ENCODE data around the gene LARP7.
"Not testable (repeated sequence)": the region's sequence is repeated elsewhere in the genome, so short reads cannot be mapped to it uniquely, and the experiment has no call there.

LARP7 gene

DNA sequence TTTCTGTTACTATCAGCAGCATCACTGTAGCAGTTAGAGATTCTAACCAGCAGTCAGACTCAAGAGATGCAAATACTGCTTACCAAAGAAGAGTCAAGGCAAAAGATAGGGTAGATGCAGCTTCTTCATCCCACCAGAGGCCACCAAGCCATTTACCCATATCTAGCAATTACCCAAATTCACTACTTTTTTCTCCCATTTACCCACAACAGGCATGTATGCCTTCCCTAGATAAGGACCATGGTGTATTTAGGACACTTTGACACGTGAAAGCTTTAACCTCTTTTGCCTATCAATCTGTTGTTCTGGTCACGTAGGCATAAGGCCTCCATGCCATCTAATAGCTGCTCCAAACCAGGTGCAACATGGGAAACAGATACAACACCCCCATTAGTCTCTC lies 5.6 kb downstream of the LARP7 start:
- TF ChIP-seq MYC (IDR thresholded peaks at IDR 0.05; ENCODE audit: low read depth, low read length) (no peak), POLR2A (IDR thresholded peaks at IDR 0.05; ENCODE audit: extremely low read depth, insufficient read length) (no peak)
- TF ChIP-seq, protein P1, sequence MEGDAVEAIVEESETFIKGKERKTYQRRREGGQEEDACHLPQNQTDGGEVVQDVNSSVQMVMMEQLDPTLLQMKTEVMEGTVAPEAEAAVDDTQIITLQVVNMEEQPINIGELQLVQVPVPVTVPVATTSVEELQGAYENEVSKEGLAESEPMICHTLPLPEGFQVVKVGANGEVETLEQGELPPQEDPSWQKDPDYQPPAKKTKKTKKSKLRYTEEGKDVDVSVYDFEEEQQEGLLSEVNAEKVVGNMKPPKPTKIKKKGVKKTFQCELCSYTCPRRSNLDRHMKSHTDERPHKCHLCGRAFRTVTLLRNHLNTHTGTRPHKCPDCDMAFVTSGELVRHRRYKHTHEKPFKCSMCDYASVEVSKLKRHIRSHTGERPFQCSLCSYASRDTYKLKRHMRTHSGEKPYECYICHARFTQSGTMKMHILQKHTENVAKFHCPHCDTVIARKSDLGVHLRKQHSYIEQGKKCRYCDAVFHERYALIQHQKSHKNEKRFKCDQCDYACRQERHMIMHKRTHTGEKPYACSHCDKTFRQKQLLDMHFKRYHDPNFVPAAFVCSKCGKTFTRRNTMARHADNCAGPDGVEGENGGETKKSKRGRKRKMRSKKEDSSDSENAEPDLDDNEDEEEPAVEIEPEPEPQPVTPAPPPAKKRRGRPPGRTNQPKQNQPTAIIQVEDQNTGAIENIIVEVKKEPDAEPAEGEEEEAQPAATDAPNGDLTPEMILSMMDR (IDR thresholded peaks at IDR 0.05; ENCODE audit: low read depth, low read length): no peak
- TF ChIP-seq, protein P2, sequence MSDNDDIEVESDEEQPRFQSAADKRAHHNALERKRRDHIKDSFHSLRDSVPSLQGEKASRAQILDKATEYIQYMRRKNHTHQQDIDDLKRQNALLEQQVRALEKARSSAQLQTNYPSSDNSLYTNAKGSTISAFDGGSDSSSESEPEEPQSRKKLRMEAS (IDR thresholded peaks at IDR 0.05; ENCODE audit: low read depth, low read length): no peak
- DNase-seq (ENCODE audit: low read depth): no peak
- no peak overlapping the region for H3K4me3 ChIP-seq (ENCODE audit: low read depth, low read length)

DNA sequence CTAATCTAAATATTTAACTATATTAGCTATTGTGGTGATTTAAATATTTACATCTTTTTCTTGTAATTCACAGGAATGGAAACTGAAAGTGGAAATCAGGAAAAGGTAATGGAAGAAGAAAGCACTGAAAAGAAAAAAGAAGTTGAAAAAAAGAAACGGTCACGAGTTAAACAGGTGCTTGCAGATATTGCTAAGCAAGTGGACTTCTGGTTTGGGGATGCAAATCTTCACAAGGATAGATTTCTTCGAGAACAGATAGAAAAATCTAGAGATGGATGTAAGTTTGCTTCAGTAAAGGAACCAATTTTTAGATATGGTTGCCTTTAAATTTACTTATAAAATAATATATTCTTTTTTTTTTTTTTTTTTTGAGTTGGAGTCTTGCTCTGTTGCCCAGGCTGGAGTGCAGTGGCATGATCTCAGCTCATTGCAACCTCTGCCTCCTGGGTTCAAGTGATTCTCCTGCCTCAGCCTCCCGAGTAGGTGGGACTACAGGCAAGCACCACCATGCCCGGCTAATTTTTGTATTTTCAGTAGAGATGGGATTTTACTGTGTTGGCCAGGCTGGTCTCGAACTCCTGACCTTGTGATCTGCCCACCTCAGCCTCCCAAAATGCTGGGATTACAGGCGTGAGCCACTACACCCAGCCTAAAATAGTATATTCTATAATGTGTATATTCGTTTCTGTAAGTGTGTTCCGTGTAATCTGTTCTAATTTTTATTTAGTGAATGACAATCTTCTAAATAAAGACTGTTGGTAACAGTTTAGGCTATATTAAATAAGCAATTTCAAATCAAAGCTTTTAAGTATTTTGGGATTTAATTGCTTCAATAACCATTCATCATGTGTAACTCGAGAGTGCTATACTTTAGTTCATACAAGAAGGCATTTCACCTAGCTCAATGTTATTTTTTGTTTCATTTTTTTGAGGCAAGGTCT lies 7.9 kb downstream of the LARP7 start:
- H3K4me3 ChIP-seq (ENCODE audit: low read depth, low read length); DNase-seq (ENCODE audit: low read depth): not testable (repeated sequence)

DNA sequence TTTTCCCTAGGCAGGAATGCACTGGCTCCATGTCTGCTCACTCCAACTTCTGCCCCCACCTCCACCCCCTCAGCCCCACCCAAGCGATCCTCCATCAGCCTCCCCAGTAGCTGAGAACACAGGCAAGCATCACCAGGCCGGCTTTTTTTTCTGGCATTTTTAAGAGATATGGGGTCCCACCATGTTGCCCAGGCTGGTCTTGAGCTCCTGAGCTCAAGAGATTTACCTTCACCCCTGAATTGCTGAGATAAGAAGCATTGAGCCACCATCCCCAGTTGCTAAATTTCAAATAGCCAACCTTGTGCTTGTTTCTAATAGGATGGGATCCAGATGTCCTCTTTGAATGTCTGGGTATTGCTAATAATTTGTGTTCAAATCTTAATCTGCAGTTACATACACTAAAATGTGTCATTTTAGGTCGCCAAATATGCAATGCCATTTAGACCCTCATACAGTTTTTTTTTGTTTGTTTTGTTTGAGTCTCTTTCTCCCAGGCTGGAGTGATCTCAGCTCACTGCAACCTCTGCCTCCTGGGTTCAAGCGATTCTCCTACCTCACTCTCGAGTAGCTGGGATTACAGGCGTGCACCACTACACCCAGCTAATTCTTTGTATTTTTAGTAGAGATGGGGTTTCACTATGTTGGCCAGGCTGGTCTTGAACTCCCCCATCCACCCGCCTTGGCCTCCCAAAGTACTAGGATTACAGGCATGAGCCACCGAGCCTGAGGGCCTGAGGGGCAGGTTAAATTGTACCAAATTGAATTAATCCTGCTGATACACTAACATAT lies 8.8 kb downstream of the LARP7 start:
- no peak for DNase-seq (ENCODE audit: low read depth)
- TF ChIP-seq MYC (IDR thresholded peaks at IDR 0.05; ENCODE audit: low read depth, low read length): no peak
- TF ChIP-seq, protein P1 (IDR thresholded peaks at IDR 0.05; ENCODE audit: low read depth, low read length): no peak
- TF ChIP-seq, protein P2 (IDR thresholded peaks at IDR 0.05; ENCODE audit: low read depth, low read length): no peak
- no peak for TF ChIP-seq POLR2A (IDR thresholded peaks at IDR 0.05; ENCODE audit: extremely low read depth, insufficient read length)
- no peak overlapping the region for H3K4me3 ChIP-seq (ENCODE audit: low read depth, low read length)

DNA sequence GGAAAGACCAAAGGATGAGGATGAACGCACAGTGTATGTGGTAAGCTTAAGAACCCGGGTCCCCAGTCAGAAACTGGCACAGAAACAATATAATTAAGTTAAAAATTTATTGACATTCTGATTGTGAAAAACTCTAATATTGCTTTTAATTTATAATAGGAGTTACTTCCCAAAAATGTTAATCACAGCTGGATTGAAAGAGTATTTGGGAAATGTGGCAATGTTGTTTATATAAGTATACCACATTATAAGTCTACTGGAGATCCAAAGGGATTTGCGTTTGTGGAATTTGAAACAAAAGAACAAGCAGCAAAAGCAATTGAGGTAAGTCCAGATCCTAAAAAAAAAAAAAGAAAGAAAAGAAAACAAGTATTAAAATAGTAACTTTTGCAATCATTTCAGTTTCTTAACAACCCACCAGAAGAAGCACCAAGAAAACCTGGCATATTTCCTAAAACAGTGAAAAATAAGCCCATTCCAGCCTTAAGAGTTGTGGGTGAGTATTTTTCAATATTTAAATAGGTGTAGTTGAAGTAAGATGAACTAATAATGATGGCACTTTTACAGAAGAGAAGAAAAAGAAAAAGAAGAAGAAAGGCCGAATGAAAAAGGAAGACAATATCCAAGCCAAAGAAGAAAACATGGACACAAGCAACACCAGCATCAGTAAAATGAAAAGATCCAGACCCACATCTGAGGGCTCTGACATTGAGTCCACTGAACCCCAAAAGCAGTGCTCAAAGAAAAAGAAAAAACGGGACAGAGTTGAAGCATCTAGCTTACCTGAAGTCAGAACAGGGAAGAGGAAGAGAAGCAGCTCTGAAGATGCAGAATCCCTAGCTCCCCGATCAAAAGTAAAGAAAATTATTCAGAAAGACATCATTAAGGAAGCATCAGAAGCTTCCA lies 9.9 kb downstream of the LARP7 start:
- TF ChIP-seq MYC (IDR thresholded peaks at IDR 0.05; ENCODE audit: low read depth, low read length) (no peak), POLR2A (IDR thresholded peaks at IDR 0.05; ENCODE audit: extremely low read depth, insufficient read length) (no peak)
- TF ChIP-seq, protein P2 (IDR thresholded peaks at IDR 0.05; ENCODE audit: low read depth, low read length): no peak
- TF ChIP-seq, protein P1 (IDR thresholded peaks at IDR 0.05; ENCODE audit: low read depth, low read length): no peak
- H3K4me3 ChIP-seq (ENCODE audit: low read depth, low read length): no peak overlapping the region
- DNase-seq (ENCODE audit: low read depth): no peak

DNA sequence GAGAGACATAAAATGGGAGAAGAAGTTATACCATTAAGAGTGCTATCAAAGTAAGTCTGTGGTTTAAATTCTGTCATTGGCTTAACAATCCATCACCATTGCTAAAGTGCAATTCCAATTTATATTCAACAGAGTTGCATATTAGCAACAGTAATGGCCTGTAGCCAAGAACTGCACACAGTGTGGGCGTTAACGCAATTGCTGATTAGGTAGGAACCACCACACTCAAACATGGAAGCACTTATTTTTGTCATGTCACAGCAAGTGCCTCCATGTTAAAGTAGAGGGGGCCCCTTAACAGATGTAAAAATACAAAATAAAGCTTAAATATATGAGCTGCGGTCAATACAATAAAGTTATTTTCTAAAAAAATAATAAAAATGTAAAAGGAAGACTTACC lies 10.8 kb downstream of the LARP7 start:
- no peak for DNase-seq (ENCODE audit: low read depth)
- TF ChIP-seq MYC (IDR thresholded peaks at IDR 0.05; ENCODE audit: low read depth, low read length) (no peak), POLR2A (IDR thresholded peaks at IDR 0.05; ENCODE audit: extremely low read depth, insufficient read length) (no peak)
- TF ChIP-seq, protein P2 (IDR thresholded peaks at IDR 0.05; ENCODE audit: low read depth, low read length): no peak
- TF ChIP-seq, protein P1 (IDR thresholded peaks at IDR 0.05; ENCODE audit: low read depth, low read length): no peak
- no peak overlapping the region for H3K4me3 ChIP-seq (ENCODE audit: low read depth, low read length)
